WTC11 (cell line): ENCODE data around the gene NDUFS7. TPM values are rescaled to one million over a fixed set of nuclear protein-coding genes. Genes with fewer than 3 reads are reported as not detected.

Experiments
- ATAC-seq: fragments of 200-7000 bp; cut with Tn5 transposase; 2 replicates; pipeline ENCODE4 v1.10.0; 2021; ENCODE audit warnings: mild to moderate bottlenecking, moderate library complexity
- CTCF ChIA-PET: fragments of 300-600 bp; sonication (Branson Sonifier 250); formaldehyde crosslinking; loops from one replicate; lab custom pipeline; 2021; ENCODE audit warnings: antibody characterized with exemption; lab: Charles Lee
- POLR2A ChIA-PET: fragments of 350-600 bp; sonication (Branson Sonifier 250); formaldehyde crosslinking; loops from one replicate; lab custom pipeline; 2021; ENCODE audit warnings: antibody characterized with exemption; lab: Charles Lee
- DNase-seq: peaks from one replicate; pipeline ENCODE4 v3.0.0; 2021; ENCODE audit warnings: low spot score
- H3K27ac Mint-ChIP-seq: 2 replicates; pipeline ENCODE4 v1.8.0; 2021; ENCODE audit warnings: mixed read lengths
- H3K27me3 Mint-ChIP-seq: 2 replicates; pipeline ENCODE4 v1.8.0; 2021; ENCODE audit warnings: low read depth, mild to moderate bottlenecking, moderate library complexity, mixed read lengths
- H3K36me3 Mint-ChIP-seq: 2 replicates; pipeline ENCODE4 v1.8.0; 2021; ENCODE audit warnings: mixed read lengths
- H3K4me1 Mint-ChIP-seq: 2 replicates; pipeline ENCODE4 v1.8.0; 2022; ENCODE audit warnings: mixed read lengths
- H3K4me3 Mint-ChIP-seq: 2 replicates; pipeline ENCODE4 v1.8.0; 2021; ENCODE audit warnings: mild to moderate bottlenecking, moderate library complexity, mixed read lengths
- H3K9me3 Mint-ChIP-seq: 2 replicates; pipeline ENCODE4 v1.8.0; 2021; ENCODE audit warnings: mixed read lengths
- ELF4 ChIP-seq: sonication (generic); formaldehyde crosslinking; IDR thresholded peaks from 2 replicates; pipeline ENCODE4 v1.8.1; 2022; ENCODE audit warnings: low read depth, mild to moderate bottlenecking, moderate library complexity, missing genetic modification reagents
- GABPB1 ChIP-seq: sonication (generic); formaldehyde crosslinking; IDR thresholded peaks from 2 replicates; pipeline ENCODE4 v1.8.1; 2023; ENCODE audit warnings: mild to moderate bottlenecking, missing genetic modification reagents
- GTF2I ChIP-seq: fragments of 250-450 bp; sonication (Bioruptor Pico); conservative IDR thresholded peaks from 2 replicates; pipeline ENCODE4 v1.4.0; 2021; ENCODE audit warnings: mild to moderate bottlenecking
- JUN ChIP-seq: sonication (generic); formaldehyde crosslinking; IDR thresholded peaks from 2 replicates; pipeline ENCODE4 v1.8.0; 2023; ENCODE audit warnings: mild to moderate bottlenecking, missing genetic modification reagents
- NR1H2 ChIP-seq: sonication (generic); formaldehyde crosslinking; IDR thresholded peaks from 2 replicates; pipeline ENCODE4 v1.9.0; 2021; ENCODE audit warnings: mild to moderate bottlenecking, moderate library complexity, missing genetic modification reagents
- SMAD3 ChIP-seq: sonication (generic); formaldehyde crosslinking; IDR thresholded peaks from 2 replicates; pipeline ENCODE4 v1.8.0; 2022; ENCODE audit warnings: missing genetic modification reagents, mild to moderate bottlenecking, borderline replicate concordance
- TEAD1 ChIP-seq: sonication (generic); formaldehyde crosslinking; IDR thresholded peaks from 2 replicates; pipeline ENCODE4 v1.8.0; 2022; ENCODE audit warnings: mild to moderate bottlenecking, missing genetic modification reagents
- TP53 ChIP-seq: sonication (generic); formaldehyde crosslinking; IDR thresholded peaks from 2 replicates; pipeline ENCODE4 v1.8.1; 2023; ENCODE audit warnings: mild to moderate bottlenecking, missing genetic modification reagents
- USF2 ChIP-seq: sonication (generic); formaldehyde crosslinking; IDR thresholded peaks from 2 replicates; pipeline ENCODE4 v1.8.1; 2023; ENCODE audit warnings: mild to moderate bottlenecking, missing genetic modification reagents, moderate library complexity
- ZMAT4 ChIP-seq: fragments of 250-450 bp; sonication (Bioruptor Pico); IDR thresholded peaks from 2 replicates; pipeline ENCODE4 v1.9.0; 2021; ENCODE audit warnings: mild to moderate bottlenecking
- ZNF671 ChIP-seq: fragments of 250-450 bp; sonication (Bioruptor Pico); IDR thresholded peaks from 2 replicates; pipeline ENCODE4 v1.8.0; 2021; ENCODE audit warnings: mild to moderate bottlenecking
- total RNA-seq: library from RNA; stranded (reverse); gene quantifications from 3 replicates; pipeline ENCODE4 v1.2.3, GENCODE V29; 2021
- TF ChIP-seq, protein P1 (sequence below): sonication (generic); formaldehyde crosslinking; IDR thresholded peaks from 2 replicates; pipeline ENCODE4 v1.8.1; 2023; ENCODE audit warnings: mild to moderate bottlenecking, missing genetic modification reagents, moderate library complexity
- TF ChIP-seq, protein P2 (sequence below): fragments of 250-450 bp; sonication (Bioruptor Pico); IDR thresholded peaks from 2 replicates; pipeline ENCODE4 v1.9.0; 2021; ENCODE audit warnings: mild to moderate bottlenecking, borderline replicate concordance
- TF ChIP-seq, protein P3 (sequence below): sonication (generic); formaldehyde crosslinking; IDR thresholded peaks from 2 replicates; pipeline ENCODE4 v1.8.1; 2022; ENCODE audit warnings: low read depth, mild to moderate bottlenecking, moderate library complexity, missing genetic modification reagents, borderline replicate concordance

The NDUFS7 gene
- total RNA-seq, 1 experiment from 2014 or later = 136 TPM

- TF ChIP-seq, protein P1, sequence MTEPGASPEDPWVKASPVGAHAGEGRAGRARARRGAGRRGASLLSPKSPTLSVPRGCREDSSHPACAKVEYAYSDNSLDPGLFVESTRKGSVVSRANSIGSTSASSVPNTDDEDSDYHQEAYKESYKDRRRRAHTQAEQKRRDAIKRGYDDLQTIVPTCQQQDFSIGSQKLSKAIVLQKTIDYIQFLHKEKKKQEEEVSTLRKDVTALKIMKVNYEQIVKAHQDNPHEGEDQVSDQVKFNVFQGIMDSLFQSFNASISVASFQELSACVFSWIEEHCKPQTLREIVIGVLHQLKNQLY (CRISPR knock-in tag) = no peak
- no peak for TF ChIP-seq TEAD1
Measured at GRCh38 chr19:1377176-1377964, 6.3 kb upstream of the NDUFS7 start (continued).

DNA sequence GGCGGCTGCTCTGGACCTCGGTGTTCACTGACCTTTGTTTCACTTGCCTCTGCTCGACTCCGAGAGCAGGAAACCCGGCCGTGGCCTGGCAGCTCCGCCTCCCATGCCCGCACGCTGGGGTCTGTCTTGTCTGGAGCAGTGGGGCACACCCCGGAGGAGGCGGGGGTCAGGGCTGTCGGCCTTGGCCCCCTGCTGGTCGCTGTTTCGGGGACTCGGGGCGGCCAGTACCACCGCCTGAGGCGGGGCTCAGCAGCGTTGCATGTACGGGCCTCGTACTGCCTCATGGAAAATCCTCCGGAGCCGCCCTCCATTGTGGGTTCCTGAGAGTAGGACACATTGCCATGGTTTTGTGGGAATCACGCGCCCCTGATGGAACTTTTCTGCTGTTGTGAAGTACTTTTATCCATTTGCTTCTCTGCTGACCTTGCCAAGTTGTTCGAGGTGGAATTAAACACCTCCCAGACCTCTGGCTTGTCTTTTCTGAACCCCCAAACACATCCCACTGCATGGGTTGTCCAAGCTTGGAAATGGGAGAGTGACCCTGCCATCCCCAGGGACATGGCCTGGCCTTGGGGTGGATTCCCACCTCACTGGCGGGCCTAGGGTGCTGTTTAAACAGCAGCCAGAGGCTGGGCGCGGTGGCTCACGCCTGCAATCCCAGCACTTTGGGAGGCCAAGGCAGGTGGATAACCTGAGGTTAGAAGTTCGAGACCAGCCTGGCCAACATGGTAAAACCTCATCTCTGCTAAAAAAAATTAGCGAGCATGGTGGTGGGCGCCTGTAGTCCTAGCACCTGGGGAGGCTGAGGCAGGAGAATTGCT lies 5.5 kb upstream of the NDUFS7 start:
- no peaks in the 10 kb centered on the region; the same call in 1 of the 2 replicates for H3K27me3 Mint-ChIP-seq
- H3K27ac Mint-ChIP-seq = 0 out of 2 replicates have a peak overlapping the region, but pooled peaks have one; percentile 38
- H3K9me3 Mint-ChIP-seq = no peaks in the 10 kb centered on the region
- H3K4me1 Mint-ChIP-seq = peaks cover 7% of the 10 kb centered on the region; the same call in 1 of the 2 replicates
- no peak for DNase-seq
- TF ChIP-seq SMAD3 (no peak), USF2 (CRISPR knock-in tag) (no peak), ZMAT4 (CRISPR knock-in tag) (no peak)
- TF ChIP-seq, all 79 proteins: peak for 0
- ChIA-PET POLR2A (no interaction called here), CTCF (no interaction called here)
- no peak overlapping the region for H3K4me3 Mint-ChIP-seq
- ATAC-seq = no peak
- peaks cover 18% of the 10 kb centered on the region for H3K36me3 Mint-ChIP-seq

GRCh38 chr19:1379126-1379905 lies 4.4 kb upstream of the NDUFS7 start:
- POLR2A ChIA-PET = interaction anchor here (0.6 kb wide), 2 partner anchors 24 to 35 kb away, joined by 3 to 6 read pairs; no protein-coding TSS in a partner anchor
- Mint-ChIP-seq H3K27me3 (peaks cover 4% of the 10 kb centered on the region), H3K4me3 (no peak overlapping the region), H3K36me3 (peaks cover 13% of the 10 kb centered on the region), H3K27ac (no peak overlapping the region), H3K4me1 (peaks cover 8% of the 10 kb centered on the region), H3K9me3 (no peaks in the 10 kb centered on the region)
- ATAC-seq (no peak), DNase-seq (no peak)
- CTCF ChIA-PET = no interaction called here
- TF ChIP-seq NR1H2 = no peak
- TF ChIP-seq TP53 = no peak
- no peak for TF ChIP-seq JUN
- TF ChIP-seq, protein P2, sequence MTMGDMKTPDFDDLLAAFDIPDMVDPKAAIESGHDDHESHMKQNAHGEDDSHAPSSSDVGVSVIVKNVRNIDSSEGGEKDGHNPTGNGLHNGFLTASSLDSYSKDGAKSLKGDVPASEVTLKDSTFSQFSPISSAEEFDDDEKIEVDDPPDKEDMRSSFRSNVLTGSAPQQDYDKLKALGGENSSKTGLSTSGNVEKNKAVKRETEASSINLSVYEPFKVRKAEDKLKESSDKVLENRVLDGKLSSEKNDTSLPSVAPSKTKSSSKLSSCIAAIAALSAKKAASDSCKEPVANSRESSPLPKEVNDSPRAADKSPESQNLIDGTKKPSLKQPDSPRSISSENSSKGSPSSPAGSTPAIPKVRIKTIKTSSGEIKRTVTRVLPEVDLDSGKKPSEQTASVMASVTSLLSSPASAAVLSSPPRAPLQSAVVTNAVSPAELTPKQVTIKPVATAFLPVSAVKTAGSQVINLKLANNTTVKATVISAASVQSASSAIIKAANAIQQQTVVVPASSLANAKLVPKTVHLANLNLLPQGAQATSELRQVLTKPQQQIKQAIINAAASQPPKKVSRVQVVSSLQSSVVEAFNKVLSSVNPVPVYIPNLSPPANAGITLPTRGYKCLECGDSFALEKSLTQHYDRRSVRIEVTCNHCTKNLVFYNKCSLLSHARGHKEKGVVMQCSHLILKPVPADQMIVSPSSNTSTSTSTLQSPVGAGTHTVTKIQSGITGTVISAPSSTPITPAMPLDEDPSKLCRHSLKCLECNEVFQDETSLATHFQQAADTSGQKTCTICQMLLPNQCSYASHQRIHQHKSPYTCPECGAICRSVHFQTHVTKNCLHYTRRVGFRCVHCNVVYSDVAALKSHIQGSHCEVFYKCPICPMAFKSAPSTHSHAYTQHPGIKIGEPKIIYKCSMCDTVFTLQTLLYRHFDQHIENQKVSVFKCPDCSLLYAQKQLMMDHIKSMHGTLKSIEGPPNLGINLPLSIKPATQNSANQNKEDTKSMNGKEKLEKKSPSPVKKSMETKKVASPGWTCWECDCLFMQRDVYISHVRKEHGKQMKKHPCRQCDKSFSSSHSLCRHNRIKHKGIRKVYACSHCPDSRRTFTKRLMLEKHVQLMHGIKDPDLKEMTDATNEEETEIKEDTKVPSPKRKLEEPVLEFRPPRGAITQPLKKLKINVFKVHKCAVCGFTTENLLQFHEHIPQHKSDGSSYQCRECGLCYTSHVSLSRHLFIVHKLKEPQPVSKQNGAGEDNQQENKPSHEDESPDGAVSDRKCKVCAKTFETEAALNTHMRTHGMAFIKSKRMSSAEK (CRISPR knock-in tag) = no peak
- TF ChIP-seq, protein P3, sequence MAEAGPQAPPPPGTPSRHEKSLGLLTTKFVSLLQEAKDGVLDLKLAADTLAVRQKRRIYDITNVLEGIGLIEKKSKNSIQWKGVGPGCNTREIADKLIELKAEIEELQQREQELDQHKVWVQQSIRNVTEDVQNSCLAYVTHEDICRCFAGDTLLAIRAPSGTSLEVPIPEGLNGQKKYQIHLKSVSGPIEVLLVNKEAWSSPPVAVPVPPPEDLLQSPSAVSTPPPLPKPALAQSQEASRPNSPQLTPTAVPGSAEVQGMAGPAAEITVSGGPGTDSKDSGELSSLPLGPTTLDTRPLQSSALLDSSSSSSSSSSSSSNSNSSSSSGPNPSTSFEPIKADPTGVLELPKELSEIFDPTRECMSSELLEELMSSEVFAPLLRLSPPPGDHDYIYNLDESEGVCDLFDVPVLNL (CRISPR knock-in tag) = no peak
- no peak for TF ChIP-seq ZNF671 (CRISPR knock-in tag)
- TF ChIP-seq GTF2I (CRISPR knock-in tag) = no peak
- no peak for TF ChIP-seq ELF4 (CRISPR knock-in tag)
- no peak for TF ChIP-seq GABPB1 (CRISPR knock-in tag)
